IgD-negative memory B cell (primary cell): ENCODE results near the gene BBS7. TPM values are rescaled to one million over a fixed set of nuclear protein-coding genes. Genes with fewer than 3 reads are reported as not detected.

Experiments
- H3K27ac Mint-ChIP-seq, 3 donors: one replicate each; pipeline ENCODE4 v1.8.0; 2020 to 2022; ENCODE audit warnings: mild to moderate bottlenecking in 3 of 3, mixed read lengths in 3 of 3, moderate library complexity in 1 of 3
- H3K27me3 Mint-ChIP-seq: one replicate; pipeline ENCODE4 v1.8.0; 2021; ENCODE audit warnings: mixed read lengths
- H3K36me3 Mint-ChIP-seq: one replicate; pipeline ENCODE4 v1.8.0; 2020; ENCODE audit warnings: mild to moderate bottlenecking, mixed read lengths
- H3K4me1 Mint-ChIP-seq, 3 donors: one replicate each; pipeline ENCODE4 v1.8.0; 2020 to 2022; ENCODE audit warnings: mixed read lengths in 3 of 3, mild to moderate bottlenecking in 1 of 3
- H3K4me3 Mint-ChIP-seq, 4 donors: one replicate each; pipeline ENCODE4 v1.8.0; 2020 to 2022; ENCODE audit warnings: mild to moderate bottlenecking in 4 of 4, mixed read lengths in 4 of 4, moderate library complexity in 3 of 4
- H3K9me3 Mint-ChIP-seq, 3 donors: one replicate each; pipeline ENCODE4 v1.8.0; 2020 to 2021; ENCODE audit warnings: mixed read lengths in 3 of 3, mild to moderate bottlenecking in 1 of 3
- polyA plus RNA-seq: library from polyadenylated mRNA; unstranded; fragments of 300-500 nt; fragmentation: Illumina TruSeq; gene quantifications from one replicate; pipeline ENCODE4 v1.2.3, GENCODE V29; 2021

Gene BBS7, protein sequence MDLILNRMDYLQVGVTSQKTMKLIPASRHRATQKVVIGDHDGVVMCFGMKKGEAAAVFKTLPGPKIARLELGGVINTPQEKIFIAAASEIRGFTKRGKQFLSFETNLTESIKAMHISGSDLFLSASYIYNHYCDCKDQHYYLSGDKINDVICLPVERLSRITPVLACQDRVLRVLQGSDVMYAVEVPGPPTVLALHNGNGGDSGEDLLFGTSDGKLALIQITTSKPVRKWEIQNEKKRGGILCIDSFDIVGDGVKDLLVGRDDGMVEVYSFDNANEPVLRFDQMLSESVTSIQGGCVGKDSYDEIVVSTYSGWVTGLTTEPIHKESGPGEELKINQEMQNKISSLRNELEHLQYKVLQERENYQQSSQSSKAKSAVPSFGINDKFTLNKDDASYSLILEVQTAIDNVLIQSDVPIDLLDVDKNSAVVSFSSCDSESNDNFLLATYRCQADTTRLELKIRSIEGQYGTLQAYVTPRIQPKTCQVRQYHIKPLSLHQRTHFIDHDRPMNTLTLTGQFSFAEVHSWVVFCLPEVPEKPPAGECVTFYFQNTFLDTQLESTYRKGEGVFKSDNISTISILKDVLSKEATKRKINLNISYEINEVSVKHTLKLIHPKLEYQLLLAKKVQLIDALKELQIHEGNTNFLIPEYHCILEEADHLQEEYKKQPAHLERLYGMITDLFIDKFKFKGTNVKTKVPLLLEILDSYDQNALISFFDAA
- polyA plus RNA-seq, result 4.3 TPM

DNA sequence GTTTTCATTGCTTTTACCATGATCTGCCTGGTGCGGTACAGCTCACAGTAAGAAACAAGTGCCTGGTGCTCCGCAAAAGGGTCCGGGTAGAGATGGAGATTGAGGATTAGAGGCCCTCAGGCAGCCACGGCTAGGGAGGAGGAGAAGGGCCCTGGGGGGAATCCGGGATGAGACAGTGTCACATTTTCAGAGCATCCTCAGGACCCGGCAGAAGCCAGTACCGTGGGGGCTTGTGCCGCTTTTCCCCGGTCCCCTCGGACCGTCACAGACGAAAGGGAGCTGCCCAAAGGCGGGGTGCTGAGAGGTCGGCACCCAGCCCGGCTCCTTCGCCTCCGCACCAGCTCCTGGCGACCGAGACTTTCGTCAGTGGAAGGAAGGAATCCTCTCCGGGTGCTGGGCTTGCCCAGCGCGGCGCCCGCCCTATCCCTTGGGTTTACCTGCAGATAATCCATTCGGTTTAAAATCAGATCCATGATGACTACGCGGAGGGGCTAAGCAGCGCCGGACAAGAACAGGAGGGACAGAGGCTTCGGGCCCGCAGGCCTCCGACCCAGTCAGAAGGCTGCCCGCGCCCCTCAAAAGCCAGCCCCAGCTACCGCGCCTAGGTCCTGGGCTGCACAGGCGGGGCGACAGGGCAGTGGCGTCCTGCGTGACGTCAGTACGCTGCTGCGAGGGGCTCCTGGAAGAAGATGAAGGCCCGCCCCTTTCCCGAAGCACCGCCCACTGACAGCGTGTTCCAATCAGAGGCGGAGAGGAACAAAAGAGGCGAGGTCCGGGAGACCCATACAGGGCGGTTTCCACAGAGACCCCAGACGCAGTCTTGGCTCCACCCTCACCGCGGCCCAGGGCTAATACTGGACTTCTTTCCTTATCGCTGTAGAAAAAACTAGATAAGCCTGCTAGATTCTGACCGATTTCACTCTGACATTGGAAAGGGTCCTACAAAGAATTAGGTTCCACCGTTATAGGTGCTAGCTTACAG, at the start of gene BBS7:
BBS7 (minus strand) TSS at position 634 of the 982 bp plus-strand sequence; CDS start at position 473, 161 bp downstream.
- H3K27ac Mint-ChIP-seq, result peak within 1 kb of the TSS; percentile 47 to 93 (median 89)
- H3K4me1 Mint-ChIP-seq, result peaks cover 13 to 24% (median 14%) of the 10 kb centered on the region in 3 donors
- H3K9me3 Mint-ChIP-seq, result no peaks in the 10 kb centered on the region
- peaks cover 4% of the 10 kb centered on the region for H3K36me3 Mint-ChIP-seq
- H3K27me3 Mint-ChIP-seq, result no peaks in the 10 kb centered on the region
- H3K4me3 Mint-ChIP-seq, result peak within 1 kb of the TSS; percentile 93 to 98 (median 98)

DNA sequence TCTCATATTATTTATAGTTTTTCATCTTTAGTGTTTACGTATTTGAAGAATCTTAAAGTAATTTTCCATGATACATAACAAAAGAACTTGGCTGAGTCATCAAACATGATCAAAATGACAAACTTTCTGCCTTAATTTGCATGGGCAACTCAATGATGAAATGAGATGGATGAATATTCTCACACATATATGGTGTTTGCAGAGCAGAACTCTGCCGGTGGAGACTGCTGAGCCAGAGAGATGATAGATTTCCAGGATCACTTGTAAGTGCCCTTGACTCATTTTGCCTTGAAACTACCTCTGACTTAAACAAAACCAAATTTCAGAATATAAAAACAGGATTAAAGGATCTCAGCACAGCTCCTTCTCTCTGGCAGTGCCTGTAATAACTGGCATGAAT, 43.4 kb upstream of the BBS7 start:
- Mint-ChIP-seq H3K27me3 (peaks cover 10% of the 10 kb centered on the region), H3K4me1 (no peaks in the 10 kb centered on the region), H3K36me3 (peaks cover 1% of the 10 kb centered on the region), H3K4me3 (no peak overlapping the region), H3K9me3 (no peaks in the 10 kb centered on the region), H3K27ac (no peak overlapping the region)

- Mint-ChIP-seq H3K4me3 (no peak overlapping the region), H3K27ac (no peak overlapping the region), H3K36me3 (no peaks in the 10 kb centered on the region), H3K9me3 (peaks cover 0 to 3% (median 0%) of the 10 kb centered on the region in 3 donors), H3K4me1 (peaks cover 0 to 2% (median 0%) of the 10 kb centered on the region in 3 donors), H3K27me3 (peaks cover 3% of the 10 kb centered on the region)
Observed at GRCh38 chr4:121908346-121908745, 38.1 kb upstream of the BBS7 start.

DNA sequence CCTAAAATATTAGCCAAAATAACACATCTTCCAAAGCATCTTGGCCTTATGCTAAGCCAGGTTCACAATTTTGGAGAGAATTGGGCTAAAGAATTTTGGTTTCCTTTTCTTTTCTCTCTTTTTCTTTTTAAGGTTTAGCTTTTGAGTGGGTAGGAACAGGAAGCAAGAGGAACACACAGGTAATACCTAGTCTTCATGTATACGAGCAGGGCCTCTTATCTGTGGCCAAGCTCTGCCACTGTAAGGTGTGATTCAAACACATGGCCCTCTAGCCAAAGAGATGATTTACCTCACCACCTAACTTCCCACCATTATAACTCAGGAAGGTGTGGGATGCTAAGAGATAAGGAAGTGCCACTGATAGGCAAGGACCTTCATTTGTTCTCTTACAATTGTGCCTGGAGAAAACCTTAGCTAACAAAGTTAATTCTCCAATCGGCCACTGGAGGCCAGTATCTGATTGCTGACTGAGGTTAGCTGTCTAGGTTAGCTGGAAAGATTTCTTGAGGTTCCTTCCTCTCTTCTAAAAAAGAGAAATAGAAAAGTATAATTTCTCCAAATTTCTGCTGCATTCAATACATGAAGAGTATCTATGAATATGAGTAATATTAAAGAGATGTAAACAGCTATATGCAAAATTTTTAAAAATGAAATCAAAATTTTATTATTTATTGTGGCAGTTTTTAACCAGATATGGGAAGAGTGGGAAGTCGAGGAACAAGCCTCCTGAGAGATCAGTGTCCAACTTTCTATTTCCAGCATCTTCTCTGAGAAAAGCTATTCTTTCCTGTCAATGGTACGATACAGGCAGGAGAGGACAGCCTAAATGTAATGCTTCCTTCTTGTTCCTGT, 30.1 kb upstream of the BBS7 start:
- no peaks in the 10 kb centered on the region for H3K36me3 Mint-ChIP-seq
- H3K4me3 Mint-ChIP-seq, result no peak overlapping the region
- H3K27me3 Mint-ChIP-seq, result peaks cover 3% of the 10 kb centered on the region
- H3K9me3 Mint-ChIP-seq, result no peaks in the 10 kb centered on the region
- no peak overlapping the region for H3K27ac Mint-ChIP-seq
- H3K4me1 Mint-ChIP-seq, result peaks cover 0 to 5% (median 0%) of the 10 kb centered on the region in 3 donors

GRCh38 chr4:121898150-121898549, 27.9 kb upstream of the BBS7 start:
- H3K27ac Mint-ChIP-seq, result no peak overlapping the region
- H3K4me1 Mint-ChIP-seq, result peaks cover 0 to 5% (median 0%) of the 10 kb centered on the region in 3 donors
- H3K4me3 Mint-ChIP-seq, result no peak overlapping the region

DNA sequence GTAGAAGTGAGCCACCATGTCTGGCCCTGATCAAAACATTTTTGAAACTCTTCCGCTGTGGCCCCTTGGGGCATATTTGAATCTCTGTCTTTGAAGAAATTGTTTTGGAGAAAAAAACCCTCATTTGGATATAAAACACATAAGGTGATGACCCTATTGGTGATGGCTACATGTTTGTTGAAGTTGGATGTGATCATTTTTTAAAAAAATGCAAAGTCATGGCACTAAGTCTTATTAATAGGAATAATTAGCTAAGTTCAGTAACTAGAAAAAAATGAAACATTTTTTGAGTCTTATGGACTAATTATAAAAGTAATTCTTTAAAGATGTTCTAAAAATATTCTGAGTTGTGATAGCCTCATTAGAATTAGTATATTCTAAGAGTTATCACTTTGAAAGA, 17.9 kb upstream of the BBS7 start:
- no peak overlapping the region for H3K27ac Mint-ChIP-seq

More at GRCh38 chr4:121898150-121898549, 27.9 kb upstream of the BBS7 start:
- peaks cover 3% of the 10 kb centered on the region for H3K27me3 Mint-ChIP-seq
- H3K36me3 Mint-ChIP-seq, result no peaks in the 10 kb centered on the region
- no peaks in the 10 kb centered on the region for H3K9me3 Mint-ChIP-seq

GRCh38 chr4:121885115-121885514, 14.8 kb upstream of the BBS7 start:
- peaks cover 1% of the 10 kb centered on the region for H3K36me3 Mint-ChIP-seq

More for the DNA sequence above, 17.9 kb upstream of the BBS7 start:
- Mint-ChIP-seq H3K36me3 (peaks cover 1% of the 10 kb centered on the region), H3K27me3 (peaks cover 10% of the 10 kb centered on the region), H3K4me3 (no peak overlapping the region), H3K4me1 (peaks cover 2 to 5% (median 4%) of the 10 kb centered on the region in 3 donors), H3K9me3 (no peaks in the 10 kb centered on the region)

DNA sequence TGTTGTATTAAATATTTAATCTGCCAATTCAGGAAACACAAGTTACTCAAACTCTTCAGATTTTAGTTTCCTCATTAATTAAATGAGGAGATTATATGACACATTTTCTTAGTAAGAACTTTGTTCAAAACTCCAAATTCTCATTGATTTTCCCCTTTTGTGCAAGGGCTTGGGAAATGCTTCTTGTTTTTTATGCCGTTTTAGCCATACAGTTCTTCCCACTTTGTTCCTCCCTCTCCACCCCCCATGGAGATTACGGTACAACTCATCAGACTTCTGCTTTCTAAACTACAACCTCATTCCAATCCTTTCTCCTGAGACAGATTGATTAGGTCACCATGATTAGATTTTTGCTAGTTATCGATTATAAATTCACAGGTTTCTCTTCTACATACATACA, 10.9 kb upstream of the BBS7 start:
- Mint-ChIP-seq H3K9me3 (peaks cover 0 to 1% (median 0%) of the 10 kb centered on the region in 3 donors), H3K27me3 (peaks cover 8% of the 10 kb centered on the region), H3K4me1 (no peaks in the 10 kb centered on the region), H3K36me3 (peaks cover 1% of the 10 kb centered on the region), H3K27ac (no peak overlapping the region), H3K4me3 (no peak overlapping the region)

More at GRCh38 chr4:121885115-121885514, 14.8 kb upstream of the BBS7 start:
- Mint-ChIP-seq H3K27ac (no peak overlapping the region), H3K9me3 (no peaks in the 10 kb centered on the region), H3K27me3 (peaks cover 14% of the 10 kb centered on the region), H3K4me1 (peaks cover 2 to 5% (median 4%) of the 10 kb centered on the region in 3 donors), H3K4me3 (no peak overlapping the region)

- Mint-ChIP-seq H3K27ac (no peak overlapping the region), H3K27me3 (peaks cover 8% of the 10 kb centered on the region), H3K4me1 (no peaks in the 10 kb centered on the region), H3K9me3 (peaks cover 0 to 1% (median 0%) of the 10 kb centered on the region in 3 donors), H3K4me3 (no peak overlapping the region), H3K36me3 (peaks cover 1% of the 10 kb centered on the region)
Observed at GRCh38 chr4:121879135-121879534, 8.9 kb upstream of the BBS7 start.

GRCh38 chr4:121877041-121877773, 6.9 kb upstream of the BBS7 start:
- Mint-ChIP-seq H3K27me3 (peaks cover 8% of the 10 kb centered on the region), H3K9me3 (peaks cover 0 to 1% (median 0%) of the 10 kb centered on the region in 3 donors), H3K27ac (no peak overlapping the region), H3K4me1 (peaks cover 0 to under 1% (median 0%) of the 10 kb centered on the region in 3 donors), H3K4me3 (no peak overlapping the region), H3K36me3 (peaks cover 1% of the 10 kb centered on the region)

DNA sequence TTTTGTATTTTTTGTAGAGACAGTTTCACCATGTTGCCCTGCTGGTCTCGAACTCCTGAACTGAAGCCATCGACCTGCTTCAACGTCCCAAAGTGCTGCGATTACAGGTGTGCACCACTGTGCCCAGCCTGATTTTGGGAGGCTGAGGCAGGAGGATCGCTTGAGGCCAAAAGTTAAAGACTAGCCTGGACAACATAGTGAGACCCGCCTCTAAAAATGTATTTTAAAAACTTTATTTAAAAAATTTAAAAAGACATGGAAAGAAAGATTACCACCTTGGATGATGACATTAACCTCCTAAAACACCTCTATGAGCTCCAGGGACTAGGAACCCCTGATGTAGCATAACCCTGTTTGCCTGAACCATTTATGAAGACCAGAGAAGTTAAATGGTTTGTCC, 5.8 kb upstream of the BBS7 start:
- peaks cover 1% of the 10 kb centered on the region for H3K36me3 Mint-ChIP-seq
- H3K4me1 Mint-ChIP-seq, result peaks cover under 1 to 5% (median 1%) of the 10 kb centered on the region in 3 donors
- peaks cover 5% of the 10 kb centered on the region for H3K27me3 Mint-ChIP-seq
- H3K9me3 Mint-ChIP-seq, result peaks cover 0 to 1% (median 0%) of the 10 kb centered on the region in 3 donors
- no peak overlapping the region for H3K27ac Mint-ChIP-seq
- no peak overlapping the region for H3K4me3 Mint-ChIP-seq

DNA sequence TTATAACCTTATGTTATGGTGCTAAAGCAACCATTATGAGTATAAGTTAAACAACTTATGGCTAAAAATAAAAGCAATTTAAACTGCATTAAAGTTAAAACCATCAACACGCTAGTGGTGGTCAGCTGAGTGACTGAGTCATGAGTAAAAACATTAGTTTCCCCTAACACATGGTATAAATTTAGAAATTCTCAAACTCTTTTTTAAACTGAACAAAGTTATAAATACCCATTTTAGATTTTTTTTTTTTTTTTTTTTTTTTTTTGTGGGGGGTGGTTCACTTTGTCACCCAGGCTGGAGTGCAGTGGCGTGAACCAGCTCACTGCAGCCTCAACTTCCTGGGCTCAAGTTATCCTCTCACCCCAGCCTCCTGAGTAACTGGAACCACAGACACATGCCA, 5.4 kb upstream of the BBS7 start:
- peaks cover 0 to 1% (median 0%) of the 10 kb centered on the region in 3 donors for H3K9me3 Mint-ChIP-seq
- H3K27ac Mint-ChIP-seq, result no peak overlapping the region
- H3K4me1 Mint-ChIP-seq, result peaks cover 3 to 6% (median 5%) of the 10 kb centered on the region in 3 donors
- H3K4me3 Mint-ChIP-seq, result no peak overlapping the region
- H3K27me3 Mint-ChIP-seq, result peaks cover 4% of the 10 kb centered on the region
- H3K36me3 Mint-ChIP-seq, result peaks cover 1% of the 10 kb centered on the region

GRCh38 chr4:121873604-121874003, 3.3 kb upstream of the BBS7 start:
- H3K4me1 Mint-ChIP-seq, result peaks cover 12 to 23% (median 13%) of the 10 kb centered on the region in 3 donors
- H3K27ac Mint-ChIP-seq, result no peak overlapping the region
- no peaks in the 10 kb centered on the region for H3K9me3 Mint-ChIP-seq
- no peak overlapping the region for H3K4me3 Mint-ChIP-seq
- peaks cover 4% of the 10 kb centered on the region for H3K27me3 Mint-ChIP-seq
- peaks cover 1% of the 10 kb centered on the region for H3K36me3 Mint-ChIP-seq
